GM12891 (cell line): ENCODE data around the gene MRPL4. TPM values are rescaled to one million over a fixed set of nuclear protein-coding genes. Genes with fewer than 3 reads are reported as not detected.

Experiments
- DNase-seq: peaks from one replicate; pipeline ENCODE4 v3.0.0; 2011; ENCODE audit warnings: low spot score; ENCODE audit not compliant: insufficient read length
- FAIRE-seq: peaks from 2 replicates; lab custom pipeline; 2011; peaks lifted over from hg19 to GRCh38; lab: Jason Lieb, UNC
- PAX5 ChIP-seq: IDR thresholded peaks from 2 replicates; pipeline ENCODE4 v1.6.1; 2011; ENCODE audit warnings: low read length, moderate library complexity, mild to moderate bottlenecking; ENCODE audit not compliant: insufficient read depth, severe bottlenecking
- POLR2A ChIP-seq: IDR thresholded peaks from 2 replicates; pipeline ENCODE4 v1.6.1; 2011; ENCODE audit warnings: low read depth, low read length, control low read depth
- POLR2AphosphoS5 ChIP-seq: IDR thresholded peaks from 2 replicates; pipeline ENCODE4 v1.6.1; 2011; ENCODE audit warnings: low read depth, low read length, control low read depth
- POU2F2 ChIP-seq: IDR thresholded peaks from 2 replicates; pipeline ENCODE4 v1.6.1; 2011; ENCODE audit warnings: low read depth, mild to moderate bottlenecking, control low read depth, low read length, moderate library complexity
- SPI1 ChIP-seq: IDR thresholded peaks from 2 replicates; pipeline ENCODE4 v1.6.1; 2011; ENCODE audit warnings: low read depth, low read length, control low read depth
- TAF1 ChIP-seq: IDR thresholded peaks from 2 replicates; pipeline ENCODE4 v1.6.1; 2011; ENCODE audit warnings: low read depth, low read length, control low read depth
- polyA plus RNA-seq: library from polyadenylated mRNA; unstranded; fragments of >200 nt; gene quantifications from one replicate; pipeline ENCODE4 v1.2.1, GENCODE V29; 2012; ENCODE audit warnings: low read depth, missing spikeins, inconsistent platforms; ENCODE audit not compliant: missing spikeins

Gene MRPL4
- polyA plus RNA-seq, result 102 TPM

GRCh38 chr19:10251792-10252694, at the start of gene MRPL4:
TSS of gene MRPL4 (plus strand) at chr19:10252214. CDS start at chr19:10252254, 40 bp downstream.
- TF ChIP-seq PAX5, result no peak
- no peak for TF ChIP-seq SPI1
- TF ChIP-seq POLR2AphosphoS5, result peak; percentile 64; the same call in 1 of the 2 replicates
- peak; percentile 36; the same call in 1 of the 2 replicates for TF ChIP-seq POU2F2
- peak; percentile 75; the same call in 1 of the 2 replicates for TF ChIP-seq POLR2A
- TF ChIP-seq TAF1, result peak; percentile 66
- peak; percentile 86 for DNase-seq
- FAIRE-seq, result peak; percentile 97

DNA sequence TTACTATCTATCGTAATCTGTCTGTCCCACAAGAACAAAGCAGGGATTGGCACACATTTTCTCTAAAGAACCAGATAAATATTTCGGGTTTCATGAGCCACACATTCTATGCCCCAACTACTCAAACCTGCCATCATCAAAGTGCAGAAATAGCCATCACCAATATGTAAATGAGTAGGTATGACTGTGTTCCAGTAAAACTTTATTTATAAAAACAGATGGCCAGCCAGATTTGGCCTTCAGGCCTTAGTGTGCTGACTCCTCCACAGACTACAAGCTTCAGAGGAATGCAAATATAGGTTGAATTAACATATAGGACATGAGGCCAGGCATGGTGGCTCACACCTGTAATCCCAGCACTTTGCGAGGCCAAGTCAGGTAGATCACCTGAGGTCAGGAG, 48.3 kb upstream of the MRPL4 start:
- TF ChIP-seq POLR2AphosphoS5 (no peak), SPI1 (no peak), POU2F2 (no peak), TAF1 (no peak), POLR2A (no peak), PAX5 (no peak)
- FAIRE-seq, result no peak
- DNase-seq, result no peak

- TF ChIP-seq PAX5, result no peak
- TF ChIP-seq TAF1, result no peak
- no peak for TF ChIP-seq POLR2AphosphoS5
- TF ChIP-seq SPI1, result no peak
- FAIRE-seq (no peak), DNase-seq (no peak)
These were observed 46.4 kb upstream of the MRPL4 start for GRCh38 chr19:10205636-10206035.

DNA sequence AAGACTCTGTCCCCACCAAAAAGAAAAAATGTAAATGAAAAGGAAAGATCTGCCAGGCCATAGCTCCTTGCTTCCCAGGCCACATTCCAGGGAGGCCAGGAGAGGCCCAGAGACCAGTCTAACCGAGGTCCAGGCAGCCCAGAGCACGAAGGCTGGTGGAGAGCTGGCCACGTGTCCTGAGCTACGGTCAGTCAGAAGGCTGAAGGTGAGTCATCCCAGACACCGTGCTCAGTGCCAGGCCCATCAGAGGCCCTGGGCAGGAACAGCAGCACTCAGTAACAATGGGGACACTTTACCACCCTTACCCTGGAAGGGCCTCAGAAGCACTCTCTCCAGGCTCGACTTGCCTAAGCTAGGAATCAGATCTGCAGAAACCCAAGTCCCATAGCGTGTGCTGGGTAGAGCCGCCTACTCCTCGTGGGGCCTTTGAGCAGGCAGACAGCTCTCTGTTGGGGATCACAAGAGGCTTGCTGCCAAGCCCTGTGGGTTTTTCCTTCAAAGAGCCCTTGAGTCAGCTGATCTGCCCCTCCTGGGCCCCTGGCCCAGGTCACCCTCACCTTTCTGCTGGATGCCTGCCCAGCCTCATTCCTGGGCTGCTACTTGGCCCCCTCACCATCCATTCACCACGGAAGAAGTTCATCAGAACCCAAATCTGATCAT, 45.7 kb upstream of the MRPL4 start:
- DNase-seq, result no peak
- no peak for FAIRE-seq
- TF ChIP-seq POLR2AphosphoS5 (no peak), POU2F2 (no peak), SPI1 (no peak), PAX5 (no peak), TAF1 (no peak), POLR2A (no peak)

DNA sequence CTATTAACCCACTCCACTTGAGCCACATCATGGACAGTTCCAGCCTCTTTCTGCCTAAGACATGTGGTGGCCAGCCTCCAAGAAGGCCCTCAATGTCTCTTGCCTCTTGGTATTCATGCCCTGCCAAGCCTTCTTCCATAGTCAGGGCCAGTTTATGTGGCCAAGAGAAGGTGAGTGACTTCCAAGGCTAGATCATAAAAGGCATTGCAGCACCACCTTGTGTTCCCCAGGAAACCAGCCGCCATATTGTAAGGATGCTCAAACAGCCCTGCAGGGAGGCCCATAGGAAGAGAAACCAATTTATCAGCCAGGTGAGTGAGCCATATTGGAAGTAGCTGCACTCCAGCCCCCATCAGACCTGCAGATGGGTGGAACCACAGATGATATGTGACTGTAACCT, 45.0 kb upstream of the MRPL4 start:
- DNase-seq (no peak), FAIRE-seq (no peak)
- TF ChIP-seq POLR2AphosphoS5 (no peak), PAX5 (no peak)

DNA sequence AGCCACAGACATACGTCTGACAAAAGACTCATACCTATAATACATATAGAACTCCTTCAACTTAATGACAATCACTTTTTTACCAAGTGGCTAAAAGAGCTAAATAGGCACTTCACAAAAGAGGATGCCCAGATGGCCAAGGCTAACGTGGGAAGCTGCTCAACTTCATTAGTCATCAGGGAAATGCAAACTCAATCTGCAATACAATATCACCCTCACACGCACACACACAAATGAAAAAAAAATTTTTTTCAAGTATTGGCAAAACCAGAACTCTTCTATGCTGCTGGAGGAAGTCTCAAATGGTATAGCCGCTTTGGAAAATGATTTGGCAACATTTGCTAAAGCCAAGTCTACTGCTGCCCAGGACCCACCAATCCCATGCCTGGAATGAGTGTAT, 42.7 kb upstream of the MRPL4 start:
- TF ChIP-seq SPI1 (no peak), POU2F2 (no peak), TAF1 (no peak), POLR2AphosphoS5 (no peak), POLR2A (no peak), PAX5 (no peak)
- DNase-seq (no peak), FAIRE-seq (no peak)

- no peak for FAIRE-seq
- no peak for DNase-seq
- TF ChIP-seq POLR2A, result no peak
These were observed 41.0 kb upstream of the MRPL4 start for GRCh38 chr19:10211061-10211460.

- FAIRE-seq, result no peak
- no peak for TF ChIP-seq POLR2A
- no peak for TF ChIP-seq TAF1
- TF ChIP-seq POU2F2, result no peak
- TF ChIP-seq PAX5, result no peak
- no peak for TF ChIP-seq POLR2AphosphoS5
- no peak for TF ChIP-seq SPI1
- no peak for DNase-seq
These were observed 40.3 kb upstream of the MRPL4 start for GRCh38 chr19:10211691-10212090.

- no peak for TF ChIP-seq SPI1
- no peak for TF ChIP-seq POLR2AphosphoS5
- TF ChIP-seq PAX5, result no peak
- no peak for TF ChIP-seq TAF1
- TF ChIP-seq POU2F2, result no peak
- TF ChIP-seq POLR2A, result no peak
- no peak for FAIRE-seq
- no peak for DNase-seq
These were observed 37.2 kb upstream of the MRPL4 start for GRCh38 chr19:10214784-10215183.
